KOPT-K1 (cell line): ENCODE measurements around the gene CYB5A.
"Not testable (repeated sequence)": the region's sequence is repeated elsewhere in the genome, so short reads cannot be mapped to it uniquely, and the experiment has no call there.

Experiments used
- H3K27ac ChIP-seq: fragments of 200-600 bp; sonication (generic); 2 replicates; pipeline ENCODE4 v1.5.1; 2016; ENCODE audit warnings: antibody characterized with exemption, mild to moderate bottlenecking, low read depth, low read length; ENCODE audit not compliant: poor library complexity, severe bottlenecking
- H3K36me3 ChIP-seq: fragments of 200-600 bp; sonication (generic); 2 replicates; pipeline ENCODE4 v1.5.1; 2017; ENCODE audit warnings: antibody characterized with exemption, mild to moderate bottlenecking, low read length, moderate library complexity; ENCODE audit not compliant: insufficient read depth
- H3K9me3 ChIP-seq: fragments of 200-600 bp; sonication (generic); 2 replicates; pipeline ENCODE4 v1.5.1; 2017; ENCODE audit warnings: antibody characterized with exemption, low read length, mild to moderate bottlenecking; ENCODE audit not compliant: insufficient read depth, poor library complexity, severe bottlenecking

The CYB5A gene

GRCh38 chr18:74314759-74315463 lies 23.1 kb upstream of the CYB5A start:
- no peaks in the 10 kb centered on the region for H3K36me3 ChIP-seq
- H3K9me3 ChIP-seq, result no peaks in the 10 kb centered on the region
- H3K27ac ChIP-seq, result no peak overlapping the region

- no peaks in the 10 kb centered on the region for H3K9me3 ChIP-seq
- no peak overlapping the region for H3K27ac ChIP-seq
- H3K36me3 ChIP-seq, result no peaks in the 10 kb centered on the region
Measured at GRCh38 chr18:74311000-74311399, 19.2 kb upstream of the CYB5A start.

- H3K27ac ChIP-seq, result no peak overlapping the region
- H3K36me3 ChIP-seq, result no peaks in the 10 kb centered on the region
- H3K9me3 ChIP-seq, result no peaks in the 10 kb centered on the region
Measured at GRCh38 chr18:74310411-74310810, 18.6 kb upstream of the CYB5A start.

GRCh38 chr18:74303936-74304335 lies 12.2 kb upstream of the CYB5A start:
- Histone ChIP-seq H3K27ac (no peak overlapping the region), H3K36me3 (no peaks in the 10 kb centered on the region), H3K9me3 (no peaks in the 10 kb centered on the region)

- Histone ChIP-seq H3K36me3 (no peaks in the 10 kb centered on the region), H3K27ac (no peak overlapping the region), H3K9me3 (no peaks in the 10 kb centered on the region)
Measured at GRCh38 chr18:74303306-74303705, 11.5 kb upstream of the CYB5A start.

- Histone ChIP-seq H3K36me3 (no peaks in the 10 kb centered on the region), H3K9me3 (no peaks in the 10 kb centered on the region), H3K27ac (no peak overlapping the region)
Measured at GRCh38 chr18:74299746-74300145, 8.0 kb upstream of the CYB5A start.

- Histone ChIP-seq H3K9me3 (no peaks in the 10 kb centered on the region), H3K27ac (no peak overlapping the region), H3K36me3 (no peaks in the 10 kb centered on the region)
Measured at GRCh38 chr18:74299162-74299561, 7.4 kb upstream of the CYB5A start.

GRCh38 chr18:74294526-74294925 lies 2.8 kb upstream of the CYB5A start:
- Histone ChIP-seq H3K36me3 (no peaks in the 10 kb centered on the region), H3K9me3 (peaks cover 12% of the 10 kb centered on the region), H3K27ac (no peak overlapping the region)

GRCh38 chr18:74292982-74293381 lies 1.2 kb upstream of the CYB5A start:
- H3K36me3 ChIP-seq, H3K27ac ChIP-seq: not testable (repeated sequence)
- H3K9me3 ChIP-seq, result peaks cover 12% of the 10 kb centered on the region

- H3K27ac ChIP-seq, result no peak overlapping the region
- H3K36me3 ChIP-seq, result no peaks in the 10 kb centered on the region
- peaks cover 12% of the 10 kb centered on the region for H3K9me3 ChIP-seq
Measured at GRCh38 chr18:74292541-74292858, 737 bp upstream of the CYB5A start.

GRCh38 chr18:74291472-74291770 lies 342 bp downstream of the CYB5A start:
- no peak overlapping the region for H3K27ac ChIP-seq
- H3K9me3 ChIP-seq, result peaks cover 12% of the 10 kb centered on the region
- H3K36me3 ChIP-seq, result no peaks in the 10 kb centered on the region

- Histone ChIP-seq H3K36me3 (no peaks in the 10 kb centered on the region), H3K27ac (no peak overlapping the region), H3K9me3 (peaks cover 12% of the 10 kb centered on the region)
Measured at GRCh38 chr18:74290794-74291471, 830 bp downstream of the CYB5A start.

GRCh38 chr18:74290021-74290420 lies 1.7 kb downstream of the CYB5A start:
- Histone ChIP-seq H3K27ac (no peak overlapping the region), H3K9me3 (peaks cover 12% of the 10 kb centered on the region), H3K36me3 (no peaks in the 10 kb centered on the region)

- Histone ChIP-seq H3K9me3 (peaks cover 12% of the 10 kb centered on the region), H3K27ac (no peak overlapping the region), H3K36me3 (no peaks in the 10 kb centered on the region)
Measured at GRCh38 chr18:74289137-74289536, 2.6 kb downstream of the CYB5A start.

GRCh38 chr18:74288730-74289129 lies 3.0 kb downstream of the CYB5A start:
- H3K27ac ChIP-seq, result no peak overlapping the region
- H3K36me3 ChIP-seq, result no peaks in the 10 kb centered on the region
- peaks cover 12% of the 10 kb centered on the region for H3K9me3 ChIP-seq

GRCh38 chr18:74288041-74288440 lies 3.7 kb downstream of the CYB5A start:
- Histone ChIP-seq H3K9me3 (peaks cover 12% of the 10 kb centered on the region), H3K36me3 (no peaks in the 10 kb centered on the region), H3K27ac (no peak overlapping the region)
